IPS-18a (cell line): ENCODE measurements around the gene NDUFS4.
A peak's percentile ranks its signal among the peaks of the same experiment; 100 is the strongest.

Experiments
- H3K27ac ChIP-seq: one replicate; pipeline ENCODE4 v1.5.1; 2013; ENCODE audit warnings: low read length
- H3K27me3 ChIP-seq: one replicate; pipeline ENCODE4 v1.6.1; 2013; ENCODE audit warnings: mild to moderate bottlenecking, low read length; ENCODE audit not compliant: control insufficient read depth, insufficient read depth
- H3K36me3 ChIP-seq: one replicate; pipeline ENCODE4 v1.6.1; 2013; ENCODE audit warnings: low read depth, low read length; ENCODE audit not compliant: control insufficient read depth
- H3K4me1 ChIP-seq: one replicate; pipeline ENCODE4 v1.6.1; 2013; ENCODE audit warnings: low read depth, low read length; ENCODE audit not compliant: control insufficient read depth
- H3K4me3 ChIP-seq: one replicate; pipeline ENCODE4 v1.5.1; 2013; ENCODE audit warnings: low read length
- H3K9ac ChIP-seq: one replicate; pipeline ENCODE4 v1.6.1; 2013; ENCODE audit warnings: mild to moderate bottlenecking, low read length, moderate library complexity
- H3K9me3 ChIP-seq: one replicate; pipeline ENCODE4 v1.6.1; 2013; ENCODE audit warnings: low read depth, low read length; ENCODE audit not compliant: control insufficient read depth

Gene NDUFS4

GRCh38 chr5:53549792-53550191, 10.6 kb upstream of the NDUFS4 start:
- Histone ChIP-seq H3K4me1 (peaks cover 25% of the 10 kb centered on the region), H3K9ac (no peak overlapping the region), H3K4me3 (no peak overlapping the region), H3K27me3 (no peaks in the 10 kb centered on the region), H3K36me3 (no peaks in the 10 kb centered on the region), H3K27ac (no peak overlapping the region), H3K9me3 (no peaks in the 10 kb centered on the region)

GRCh38 chr5:53552561-53552960, 7.9 kb upstream of the NDUFS4 start:
- Histone ChIP-seq H3K27ac (no peak overlapping the region), H3K36me3 (no peaks in the 10 kb centered on the region), H3K9ac (no peak overlapping the region), H3K4me3 (no peak overlapping the region), H3K27me3 (no peaks in the 10 kb centered on the region), H3K9me3 (no peaks in the 10 kb centered on the region), H3K4me1 (no peaks in the 10 kb centered on the region)

- Histone ChIP-seq H3K4me1 (no peaks in the 10 kb centered on the region), H3K9me3 (peaks cover 6% of the 10 kb centered on the region), H3K27me3 (no peaks in the 10 kb centered on the region), H3K36me3 (no peaks in the 10 kb centered on the region), H3K27ac (no peak overlapping the region), H3K4me3 (no peak overlapping the region), H3K9ac (no peak overlapping the region)
Observed at GRCh38 chr5:53554444-53554843, 6.0 kb upstream of the NDUFS4 start.

- H3K4me1 ChIP-seq = peaks cover 2% of the 10 kb centered on the region
- H3K9me3 ChIP-seq = peaks cover 6% of the 10 kb centered on the region
- H3K27me3 ChIP-seq = no peaks in the 10 kb centered on the region
- H3K27ac ChIP-seq = no peak overlapping the region
- H3K9ac ChIP-seq = no peak overlapping the region
- no peak overlapping the region for H3K4me3 ChIP-seq
- H3K36me3 ChIP-seq = no peaks in the 10 kb centered on the region
Observed at GRCh38 chr5:53555160-53555559, 5.3 kb upstream of the NDUFS4 start.

- no peak overlapping the region for H3K9ac ChIP-seq
- no peak overlapping the region for H3K27ac ChIP-seq
- H3K27me3 ChIP-seq = no peaks in the 10 kb centered on the region
- H3K4me3 ChIP-seq = no peak overlapping the region
- peaks cover 3% of the 10 kb centered on the region for H3K4me1 ChIP-seq
- H3K36me3 ChIP-seq = no peaks in the 10 kb centered on the region
- peaks cover 6% of the 10 kb centered on the region for H3K9me3 ChIP-seq
Observed at GRCh38 chr5:53556001-53556400, 4.4 kb upstream of the NDUFS4 start.

GRCh38 chr5:53557386-53557785, 3.1 kb upstream of the NDUFS4 start:
- H3K4me3 ChIP-seq = no peak overlapping the region
- H3K4me1 ChIP-seq = peaks cover 7% of the 10 kb centered on the region
- no peak overlapping the region for H3K9ac ChIP-seq
- H3K36me3 ChIP-seq = no peaks in the 10 kb centered on the region
- no peaks in the 10 kb centered on the region for H3K27me3 ChIP-seq
- H3K9me3 ChIP-seq = peaks cover 6% of the 10 kb centered on the region
- H3K27ac ChIP-seq = no peak overlapping the region

GRCh38 chr5:53558966-53559365, 1.5 kb upstream of the NDUFS4 start:
- peaks cover 7% of the 10 kb centered on the region for H3K4me1 ChIP-seq
- no peak overlapping the region for H3K27ac ChIP-seq
- peaks cover 6% of the 10 kb centered on the region for H3K9me3 ChIP-seq
- no peaks in the 10 kb centered on the region for H3K27me3 ChIP-seq
- H3K36me3 ChIP-seq = no peaks in the 10 kb centered on the region
- H3K9ac ChIP-seq = no peak overlapping the region
- no peak overlapping the region for H3K4me3 ChIP-seq

- Histone ChIP-seq H3K27ac (peak overlapping the region; percentile 86), H3K4me1 (peaks cover 7% of the 10 kb centered on the region), H3K4me3 (peak overlapping the region; percentile 95), H3K27me3 (no peaks in the 10 kb centered on the region), H3K36me3 (no peaks in the 10 kb centered on the region), H3K9ac (peak overlapping the region; percentile 83), H3K9me3 (peaks cover 6% of the 10 kb centered on the region)
Observed at GRCh38 chr5:53560028-53560427, 411 bp upstream of the NDUFS4 start.

- Histone ChIP-seq H3K27ac (no peak overlapping the region), H3K36me3 (no peaks in the 10 kb centered on the region), H3K4me1 (no peaks in the 10 kb centered on the region), H3K9ac (no peak overlapping the region), H3K9me3 (no peaks in the 10 kb centered on the region), H3K4me3 (no peak overlapping the region), H3K27me3 (no peaks in the 10 kb centered on the region)
Observed at GRCh38 chr5:53568401-53568800, 8.0 kb downstream of the NDUFS4 start.

- Histone ChIP-seq H3K9me3 (no peaks in the 10 kb centered on the region), H3K9ac (no peak overlapping the region), H3K4me1 (no peaks in the 10 kb centered on the region), H3K27me3 (no peaks in the 10 kb centered on the region), H3K4me3 (no peak overlapping the region), H3K27ac (no peak overlapping the region), H3K36me3 (no peaks in the 10 kb centered on the region)
Observed at GRCh38 chr5:53568871-53569270, 8.4 kb downstream of the NDUFS4 start.

- Histone ChIP-seq H3K9me3 (no peaks in the 10 kb centered on the region), H3K4me3 (no peak overlapping the region), H3K27me3 (no peaks in the 10 kb centered on the region)
Observed at GRCh38 chr5:53569453-53569852, 9.0 kb downstream of the NDUFS4 start.

GRCh38 chr5:53571403-53571802, 11.0 kb downstream of the NDUFS4 start:
- H3K4me3 ChIP-seq = no peak overlapping the region
- no peaks in the 10 kb centered on the region for H3K36me3 ChIP-seq
- H3K4me1 ChIP-seq = peaks cover 5% of the 10 kb centered on the region
- H3K27ac ChIP-seq = no peak overlapping the region
- H3K9ac ChIP-seq = no peak overlapping the region
- H3K27me3 ChIP-seq = no peaks in the 10 kb centered on the region
- no peaks in the 10 kb centered on the region for H3K9me3 ChIP-seq

More at GRCh38 chr5:53569453-53569852, 9.0 kb downstream of the NDUFS4 start:
- Histone ChIP-seq H3K36me3 (no peaks in the 10 kb centered on the region), H3K27ac (no peak overlapping the region), H3K9ac (no peak overlapping the region), H3K4me1 (no peaks in the 10 kb centered on the region)
